Lower lobe of right lung (tissue), 2 donors: ENCODE results near the gene CBARP. TPM values are rescaled to one million over a fixed set of nuclear protein-coding genes. Genes with fewer than 3 reads are reported as not detected.

ENCODE experiments used
- ATAC-seq, 2 donors: fragments of 200-7000 bp; cut with Tn5 transposase; one replicate each; pipeline ENCODE4 v1.9.1; 2020 to 2022; ENCODE audit warnings: mild to moderate bottlenecking in 2 of 2, moderate library complexity in 2 of 2
- DNase-seq: peaks from one replicate; pipeline ENCODE4 v3.0.0-alpha.2; 2020
- H3K27ac ChIP-seq: fragments of 200-600 bp; one replicate; pipeline ENCODE4 v1.8.0; 2022
- H3K27me3 ChIP-seq: fragments of 200-600 bp; one replicate; pipeline ENCODE4 v1.8.0; 2022; ENCODE audit warnings: low read depth
- H3K36me3 ChIP-seq: fragments of 200-600 bp; one replicate; pipeline ENCODE4 v1.8.0; 2022; ENCODE audit warnings: mild to moderate bottlenecking
- H3K4me1 ChIP-seq: fragments of 200-600 bp; one replicate; pipeline ENCODE4 v1.8.0; 2022
- H3K4me3 ChIP-seq: fragments of 200-600 bp; one replicate; pipeline ENCODE4 v1.8.0; 2022; ENCODE audit warnings: mild to moderate bottlenecking
- H3K9me3 ChIP-seq: fragments of 200-600 bp; one replicate; pipeline ENCODE4 v1.8.0; 2022
- intact Hi-C: fragments of 100-400 bp; cut with DNase I; formaldehyde crosslinking; loops from one replicate; pipeline ENCODE4 v1.11.0; 2022
- total RNA-seq: library from RNA; stranded (reverse); fragmentation: NEBNext Ultra II Directional; extraction: Animal tissue kit (Norgen Biotek cat#: 25700); gene quantifications from one replicate; pipeline ENCODE4 v1.2.1, GENCODE V29; 2021
- TF ChIP-seq, protein P1 (sequence below): fragments of 200-600 bp; IDR thresholded peaks from one replicate; pipeline ENCODE4 v1.8.0; 2022; ENCODE audit warnings: antibody characterized with exemption, mild to moderate bottlenecking
- donor health status: DM: no; HTN: yes; CAD: no; lungs with severe emphysema.

The CBARP gene
- total RNA-seq, 1 donor from 2014 or later: 0.41 TPM

DNA sequence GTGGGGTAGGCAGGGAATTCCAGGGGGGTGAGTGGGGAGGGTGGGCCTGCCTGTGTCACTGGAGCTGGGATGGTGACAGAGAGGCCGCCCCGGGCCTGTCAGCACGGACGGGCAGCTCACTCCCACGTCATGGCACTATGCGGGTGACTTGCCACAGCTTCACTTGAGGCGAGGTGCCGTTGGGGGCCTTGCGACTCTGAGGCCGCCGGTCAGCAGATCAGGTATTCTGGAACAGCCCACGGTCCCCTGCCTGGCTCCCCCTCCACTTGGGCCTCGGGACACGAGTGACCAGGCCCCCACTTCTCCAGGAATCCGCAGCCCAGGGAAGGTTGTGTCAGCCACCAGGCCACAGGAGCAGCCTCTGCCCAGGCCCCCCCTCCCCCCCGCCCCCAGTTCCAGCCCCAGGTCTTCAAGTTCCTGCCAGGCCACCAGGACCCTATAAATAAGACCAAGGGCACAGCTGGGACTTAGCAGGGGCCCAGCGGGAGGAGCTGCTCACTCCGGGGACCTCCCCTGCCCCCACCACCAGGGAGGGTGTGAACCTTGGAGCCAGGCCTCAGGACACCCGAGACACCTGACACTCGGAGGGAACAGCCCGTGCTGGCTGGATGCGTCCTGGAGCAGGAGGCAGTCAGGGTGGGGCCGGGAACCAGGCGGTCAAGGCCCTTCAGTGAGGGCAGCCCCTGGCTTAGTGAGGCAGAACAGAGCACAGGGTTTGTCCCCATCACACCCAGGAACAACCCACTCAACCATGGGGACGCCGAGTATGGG lies 7.9 kb upstream of the CBARP start:
- H3K4me1 ChIP-seq: peaks cover 66% of the 10 kb centered on the region

DNA sequence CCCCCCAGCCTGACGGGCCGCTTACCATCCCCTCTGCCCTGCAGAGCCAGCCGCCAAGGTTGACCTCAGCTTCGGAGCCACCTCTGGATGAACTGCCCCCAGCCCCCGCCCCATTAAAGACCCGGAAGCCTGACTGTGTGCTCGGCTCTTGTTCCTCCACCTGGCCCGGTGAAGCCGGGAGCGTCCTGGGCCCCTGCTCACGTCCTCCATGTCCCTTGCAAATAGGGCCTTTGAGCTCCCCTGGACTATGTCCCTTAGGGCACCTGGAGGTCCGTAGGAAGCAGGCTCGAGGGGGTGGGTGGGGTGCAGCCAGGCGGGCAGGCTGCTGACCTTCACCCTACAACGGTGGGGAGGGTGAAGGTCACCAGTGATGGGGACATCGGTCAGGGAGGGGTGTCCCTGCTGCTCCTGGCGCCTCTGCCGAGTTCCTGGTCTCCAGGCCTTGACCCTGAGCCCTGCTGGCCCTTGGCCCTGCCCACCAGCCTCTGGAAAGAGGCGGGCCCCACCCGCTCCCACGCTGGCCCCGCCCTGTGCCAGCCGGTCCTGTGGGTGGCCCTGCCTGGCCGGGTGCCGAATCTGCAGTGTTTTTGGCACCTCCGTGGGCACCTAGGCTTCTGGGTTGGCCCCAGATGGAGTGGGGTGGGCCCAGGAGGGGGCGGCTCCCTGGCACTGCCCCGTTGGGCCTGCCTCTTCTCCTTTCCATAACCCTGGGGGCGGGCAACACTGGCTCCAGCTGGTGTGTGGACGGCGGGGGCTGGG lies 7.1 kb upstream of the CBARP start:
- Histone ChIP-seq H3K36me3 (peaks cover 4% of the 10 kb centered on the region), H3K4me3 (peak overlapping the region; percentile 42), H3K27me3 (no peaks in the 10 kb centered on the region), H3K27ac (peak overlapping the region; percentile 81), H3K4me1 (peaks cover 69% of the 10 kb centered on the region), H3K9me3 (no peaks in the 10 kb centered on the region)
- ATAC-seq (peak; percentile 39 to 48), DNase-seq (peak; percentile 89)
- intact Hi-C loops: no loop called here
- TF ChIP-seq, protein P1, sequence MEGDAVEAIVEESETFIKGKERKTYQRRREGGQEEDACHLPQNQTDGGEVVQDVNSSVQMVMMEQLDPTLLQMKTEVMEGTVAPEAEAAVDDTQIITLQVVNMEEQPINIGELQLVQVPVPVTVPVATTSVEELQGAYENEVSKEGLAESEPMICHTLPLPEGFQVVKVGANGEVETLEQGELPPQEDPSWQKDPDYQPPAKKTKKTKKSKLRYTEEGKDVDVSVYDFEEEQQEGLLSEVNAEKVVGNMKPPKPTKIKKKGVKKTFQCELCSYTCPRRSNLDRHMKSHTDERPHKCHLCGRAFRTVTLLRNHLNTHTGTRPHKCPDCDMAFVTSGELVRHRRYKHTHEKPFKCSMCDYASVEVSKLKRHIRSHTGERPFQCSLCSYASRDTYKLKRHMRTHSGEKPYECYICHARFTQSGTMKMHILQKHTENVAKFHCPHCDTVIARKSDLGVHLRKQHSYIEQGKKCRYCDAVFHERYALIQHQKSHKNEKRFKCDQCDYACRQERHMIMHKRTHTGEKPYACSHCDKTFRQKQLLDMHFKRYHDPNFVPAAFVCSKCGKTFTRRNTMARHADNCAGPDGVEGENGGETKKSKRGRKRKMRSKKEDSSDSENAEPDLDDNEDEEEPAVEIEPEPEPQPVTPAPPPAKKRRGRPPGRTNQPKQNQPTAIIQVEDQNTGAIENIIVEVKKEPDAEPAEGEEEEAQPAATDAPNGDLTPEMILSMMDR: no peak

More for the DNA sequence above, 7.9 kb upstream of the CBARP start:
- Histone ChIP-seq H3K4me3 (no peak overlapping the region), H3K36me3 (peaks cover 4% of the 10 kb centered on the region), H3K27me3 (no peaks in the 10 kb centered on the region), H3K27ac (peak overlapping the region; percentile 81), H3K9me3 (no peaks in the 10 kb centered on the region)
- peak; percentile 77 for DNase-seq
- no peak for ATAC-seq
- intact Hi-C loops: no loop called here
- TF ChIP-seq, protein P1: no peak

DNA sequence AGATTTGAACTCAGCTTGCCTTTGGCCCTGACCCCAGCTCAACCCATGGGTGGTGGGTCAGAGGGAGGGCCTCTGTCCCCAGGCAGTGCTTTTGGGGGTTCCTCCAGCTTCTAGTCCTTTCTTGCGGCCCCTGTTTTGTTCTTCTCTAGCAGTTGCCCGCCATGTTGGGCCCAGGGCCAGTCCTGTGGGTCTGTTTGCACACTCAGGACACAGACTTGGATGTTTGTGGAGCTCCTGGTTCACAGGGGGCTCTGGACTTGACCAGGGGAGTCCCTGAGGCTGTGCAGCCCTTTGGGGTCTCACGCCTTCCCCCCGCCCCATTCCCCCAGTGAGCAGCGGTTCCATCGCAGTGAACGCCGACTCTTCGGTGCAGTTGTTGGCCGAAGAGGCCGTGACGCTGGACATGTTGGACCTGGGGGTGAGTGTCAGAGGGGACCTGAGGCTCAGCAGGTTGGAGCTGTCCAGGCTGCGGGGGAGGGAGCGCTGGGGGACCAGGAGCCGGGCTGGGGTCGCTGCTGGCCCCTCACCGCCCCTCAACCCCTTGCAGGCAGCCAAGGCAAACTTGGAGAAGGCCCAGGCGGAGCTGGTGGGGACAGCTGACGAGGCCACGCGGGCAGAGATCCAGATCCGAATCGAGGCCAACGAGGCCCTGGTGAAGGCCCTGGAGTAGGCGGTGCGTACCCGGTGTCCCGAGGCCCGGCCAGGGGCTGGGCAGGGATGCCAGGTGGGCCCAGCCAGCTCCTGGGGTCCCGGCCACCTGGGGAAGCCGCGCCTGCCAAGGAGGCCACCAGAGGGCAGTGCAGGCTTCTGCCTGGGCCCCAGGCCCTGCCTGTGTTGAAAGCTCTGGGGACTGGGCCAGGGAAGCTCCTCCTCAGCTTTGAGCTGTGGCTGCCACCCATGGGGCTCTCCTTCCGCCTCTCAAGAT lies 6.2 kb upstream of the CBARP start:
- intact Hi-C loops: no loop called here
- peak overlapping the region; percentile 42 for H3K4me3 ChIP-seq
- TF ChIP-seq, protein P1: peak; percentile 98
- DNase-seq: peak; percentile 91
- ATAC-seq: peak; percentile 60 to 71
- peaks cover 4% of the 10 kb centered on the region for H3K36me3 ChIP-seq
- no peaks in the 10 kb centered on the region for H3K27me3 ChIP-seq
- H3K4me1 ChIP-seq: peaks cover 69% of the 10 kb centered on the region
- peak overlapping the region; percentile 81 for H3K27ac ChIP-seq
- no peaks in the 10 kb centered on the region for H3K9me3 ChIP-seq

DNA sequence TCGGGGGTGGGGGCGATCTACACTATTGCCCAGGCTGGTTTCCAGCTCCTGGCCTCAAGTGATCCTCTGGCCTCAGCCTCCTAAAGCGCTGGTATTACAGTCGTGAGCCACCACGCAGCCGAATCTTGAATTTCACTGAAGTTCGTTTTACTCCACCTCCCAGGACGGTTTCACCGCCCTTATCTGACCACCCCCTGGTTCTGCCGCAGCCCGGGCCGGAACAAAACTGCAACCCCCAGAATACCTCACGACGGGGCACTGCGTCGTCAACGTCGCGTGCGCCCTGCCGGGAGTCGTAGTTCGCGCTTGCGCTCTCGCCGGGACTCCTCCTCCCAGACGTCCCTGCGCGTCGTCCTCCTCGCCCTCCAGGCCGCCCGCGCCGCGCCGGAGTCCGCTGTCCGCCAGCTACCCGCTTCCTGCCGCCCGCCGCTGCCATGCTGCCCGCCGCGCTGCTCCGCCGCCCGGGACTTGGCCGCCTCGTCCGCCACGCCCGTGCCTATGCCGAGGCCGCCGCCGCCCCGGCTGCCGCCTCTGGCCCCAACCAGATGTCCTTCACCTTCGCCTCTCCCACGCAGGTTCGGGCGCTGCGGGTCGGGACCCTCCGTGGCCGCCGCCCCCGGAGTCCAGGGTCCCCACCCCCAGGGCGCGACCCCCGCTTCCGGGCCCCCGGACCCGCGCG lies 3.8 kb upstream of the CBARP start, which contains the start of gene ATP5F1D:
ATP5F1D (plus strand) TSS at position 335 of the 679 bp plus-strand sequence; CDS start at position 435, 100 bp downstream.
- H3K36me3 ChIP-seq: peaks cover 4% of the 10 kb centered on the region
- ATAC-seq (peak; percentile 79 to 82), DNase-seq (peak; percentile 96)
- H3K27me3 ChIP-seq: peaks cover 4% of the 10 kb centered on the region
- H3K27ac ChIP-seq: peak within 1 kb of the TSS; percentile 91
- H3K4me1 ChIP-seq: peaks cover 67% of the 10 kb centered on the region
- TF ChIP-seq, protein P1: no peak
- H3K9me3 ChIP-seq: no peaks in the 10 kb centered on the region
- H3K4me3 ChIP-seq: peak within 1 kb of the TSS; percentile 80
- intact Hi-C loops: no loop called here
